ENCODE results near the gene B4GALT3. TPM values are rescaled to one million over a fixed set of nuclear protein-coding genes. Genes with fewer than 3 reads are reported as not detected.
A peak's percentile ranks its signal among the peaks of the same experiment; 100 is the strongest.

Gene B4GALT3
- total RNA-seq, 1 experiment from 2014 or later, result 39.6 TPM

GRCh38 chr1:161222175-161223019 is 45.1 kb upstream of the B4GALT3 start:
- POLR2A ChIA-PET, result interaction anchor here (0.9 kb wide), 1 partner anchor 11 kb away, joined by 4 read pairs; no protein-coding TSS in a partner anchor
- Mint-ChIP-seq H3K27ac (ENCODE audit: unreplicated experiment) (peak overlapping the region; percentile 97), H3K9me3 (ENCODE audit: unreplicated experiment) (peaks cover 24% of the 10 kb centered on the region), H3K27me3 (ENCODE audit: insufficient read depth, unreplicated experiment) (no peaks in the 10 kb centered on the region), H3K36me3 (ENCODE audit: insufficient read depth, unreplicated experiment) (peaks cover 73% of the 10 kb centered on the region), H3K4me3 (ENCODE audit: unreplicated experiment) (peak overlapping the region; percentile 99), H3K4me1 (ENCODE audit: low read depth, unreplicated experiment) (peaks cover 75% of the 10 kb centered on the region)
- BruUV-seq (replicated peaks), result no TSS peak
- H3K9me3 ChIP-seq, result peaks cover 8% of the 10 kb centered on the region; the same call in 1 of the 2 replicates
- H3K36me3 ChIP-seq (ENCODE audit: control insufficient read depth, insufficient read depth, low read length), result peaks cover 2% of the 10 kb centered on the region; the same call in 1 of the 2 replicates
- H3K27me3 ChIP-seq (replicated peaks; ENCODE audit: control insufficient read depth, insufficient read depth, low read length), result no peaks in the 10 kb centered on the region
- peaks cover 77% of the 10 kb centered on the region for H3K4me1 ChIP-seq
- CTCF ChIA-PET, result interaction anchor here (0.7 to 1.3 kb wide), 2 partner anchors 69 to 834 kb away, joined by 4 to 5 read pairs; no protein-coding TSS in a partner anchor
- intact Hi-C loops (cut with micrococcal nuclease; ENCODE audit: unreplicated experiment), result no loop called here
- peak overlapping the region; percentile 31 for H3K4me3 ChIP-seq (ENCODE audit: low read depth, low read length)
- no peak for DNase-seq
- TF ChIP-seq, protein P1, sequence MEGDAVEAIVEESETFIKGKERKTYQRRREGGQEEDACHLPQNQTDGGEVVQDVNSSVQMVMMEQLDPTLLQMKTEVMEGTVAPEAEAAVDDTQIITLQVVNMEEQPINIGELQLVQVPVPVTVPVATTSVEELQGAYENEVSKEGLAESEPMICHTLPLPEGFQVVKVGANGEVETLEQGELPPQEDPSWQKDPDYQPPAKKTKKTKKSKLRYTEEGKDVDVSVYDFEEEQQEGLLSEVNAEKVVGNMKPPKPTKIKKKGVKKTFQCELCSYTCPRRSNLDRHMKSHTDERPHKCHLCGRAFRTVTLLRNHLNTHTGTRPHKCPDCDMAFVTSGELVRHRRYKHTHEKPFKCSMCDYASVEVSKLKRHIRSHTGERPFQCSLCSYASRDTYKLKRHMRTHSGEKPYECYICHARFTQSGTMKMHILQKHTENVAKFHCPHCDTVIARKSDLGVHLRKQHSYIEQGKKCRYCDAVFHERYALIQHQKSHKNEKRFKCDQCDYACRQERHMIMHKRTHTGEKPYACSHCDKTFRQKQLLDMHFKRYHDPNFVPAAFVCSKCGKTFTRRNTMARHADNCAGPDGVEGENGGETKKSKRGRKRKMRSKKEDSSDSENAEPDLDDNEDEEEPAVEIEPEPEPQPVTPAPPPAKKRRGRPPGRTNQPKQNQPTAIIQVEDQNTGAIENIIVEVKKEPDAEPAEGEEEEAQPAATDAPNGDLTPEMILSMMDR (IDR thresholded peaks at IDR 0.05; ENCODE audit: insufficient read depth in 1 of 2, low read depth in 1 of 2, low read length in 1 of 2, severe bottlenecking in 1 of 2, unreplicated experiment in 1 of 2), result no peak

DNA sequence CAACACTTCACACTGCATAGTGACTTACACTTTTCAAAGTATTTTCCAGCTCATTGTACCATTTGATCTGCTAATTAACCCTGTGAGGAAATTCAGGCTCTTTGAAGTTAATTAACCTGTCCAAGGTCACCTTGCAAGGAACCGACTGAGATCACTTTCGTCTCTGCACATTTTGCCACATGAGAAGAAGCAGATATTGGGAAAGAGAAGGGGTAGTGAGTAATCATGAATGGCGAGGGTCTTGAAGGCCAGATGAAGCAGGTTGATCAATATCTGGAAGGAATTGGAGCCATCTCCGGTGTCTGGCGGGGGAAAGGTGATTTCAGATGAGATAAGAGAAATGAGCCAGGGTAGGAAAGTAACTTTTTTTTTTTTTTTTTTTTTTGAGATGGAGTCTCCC is 42.7 kb upstream of the B4GALT3 start:
- no peaks in the 10 kb centered on the region for H3K27me3 Mint-ChIP-seq (ENCODE audit: insufficient read depth, unreplicated experiment)
- Histone ChIP-seq H3K4me1 (peaks cover 88% of the 10 kb centered on the region), H3K4me3 (ENCODE audit: low read depth, low read length) (no peak overlapping the region), H3K27me3 (replicated peaks; ENCODE audit: control insufficient read depth, insufficient read depth, low read length) (no peaks in the 10 kb centered on the region), H3K9me3 (peaks cover 8% of the 10 kb centered on the region; the same call in 1 of the 2 replicates), H3K36me3 (ENCODE audit: control insufficient read depth, insufficient read depth, low read length) (peaks cover 3% of the 10 kb centered on the region; the same call in 1 of the 2 replicates)
- no TSS peak for BruUV-seq (replicated peaks)
- no peak for DNase-seq
- POLR2A ChIA-PET, result no interaction called here
- intact Hi-C loops (cut with micrococcal nuclease; ENCODE audit: unreplicated experiment), result no loop called here
- peaks cover 61% of the 10 kb centered on the region for H3K36me3 Mint-ChIP-seq (ENCODE audit: insufficient read depth, unreplicated experiment)
- H3K4me1 Mint-ChIP-seq (ENCODE audit: low read depth, unreplicated experiment), result peaks cover 71% of the 10 kb centered on the region
- H3K9me3 Mint-ChIP-seq (ENCODE audit: unreplicated experiment), result peaks cover 24% of the 10 kb centered on the region
- TF ChIP-seq, protein P1 (IDR thresholded peaks at IDR 0.05; ENCODE audit: insufficient read depth in 1 of 2, low read depth in 1 of 2, low read length in 1 of 2, severe bottlenecking in 1 of 2, unreplicated experiment in 1 of 2), result no peak
- peak overlapping the region; percentile 97 for H3K27ac Mint-ChIP-seq (ENCODE audit: unreplicated experiment)
- H3K4me3 Mint-ChIP-seq (ENCODE audit: unreplicated experiment), result peak overlapping the region; percentile 55
- CTCF ChIA-PET, result interaction anchor here (1.8 kb wide), 1 partner anchor 154 kb away, joined by 4 read pairs; no protein-coding TSS in a partner anchor

GRCh38 chr1:161219078-161219892 is 42.0 kb upstream of the B4GALT3 start:
- no peak for DNase-seq
- H3K9me3 Mint-ChIP-seq (ENCODE audit: unreplicated experiment), result peaks cover 24% of the 10 kb centered on the region
- H3K27ac Mint-ChIP-seq (ENCODE audit: unreplicated experiment), result peak overlapping the region; percentile 97
- peaks cover 84% of the 10 kb centered on the region for H3K4me1 ChIP-seq
- H3K4me3 Mint-ChIP-seq (ENCODE audit: unreplicated experiment), result peak overlapping the region; percentile 55
- BruUV-seq (replicated peaks), result TSS peak; percentile 22
- TF ChIP-seq, protein P1 (IDR thresholded peaks at IDR 0.05; ENCODE audit: insufficient read depth in 1 of 2, low read depth in 1 of 2, low read length in 1 of 2, severe bottlenecking in 1 of 2, unreplicated experiment in 1 of 2), result no peak
- peaks cover 72% of the 10 kb centered on the region for H3K4me1 Mint-ChIP-seq (ENCODE audit: low read depth, unreplicated experiment)
- H3K4me3 ChIP-seq (ENCODE audit: low read depth, low read length), result no peak overlapping the region
- H3K9me3 ChIP-seq, result peaks cover 8% of the 10 kb centered on the region; the same call in 1 of the 2 replicates
- CTCF ChIA-PET, result interaction anchor here (0.8 to 1.8 kb wide), 4 partner anchors 17 to 155 kb away, joined by 3 to 5 read pairs (median 4); partner anchors contain the start of genes NDUFS2 and PPOX
- peaks cover 61% of the 10 kb centered on the region for H3K36me3 Mint-ChIP-seq (ENCODE audit: insufficient read depth, unreplicated experiment)
- peaks cover 3% of the 10 kb centered on the region; the same call in 1 of the 2 replicates for H3K36me3 ChIP-seq (ENCODE audit: control insufficient read depth, insufficient read depth, low read length)
- POLR2A ChIA-PET, result interaction anchor here (0.6 to 1.4 kb wide), 2 partner anchors 17 to 73 kb away, joined by 3 to 5 read pairs; partner anchors contain the start of gene NDUFS2
- intact Hi-C loops (cut with micrococcal nuclease; ENCODE audit: unreplicated experiment), result no loop called here
- no peaks in the 10 kb centered on the region for H3K27me3 ChIP-seq (replicated peaks; ENCODE audit: control insufficient read depth, insufficient read depth, low read length)
- H3K27me3 Mint-ChIP-seq (ENCODE audit: insufficient read depth, unreplicated experiment), result no peaks in the 10 kb centered on the region

All from Caco-2 (cell line).